ENCODE results near the gene ANKRD31. TPM values are rescaled to one million over a fixed set of nuclear protein-coding genes. Genes with fewer than 3 reads are reported as not detected.
A peak's percentile ranks its signal among the peaks of the same experiment; 100 is the strongest.

ANKRD31 gene
- total RNA-seq, 1 experiment from 2014 or later, result 0.11 TPM

DNA sequence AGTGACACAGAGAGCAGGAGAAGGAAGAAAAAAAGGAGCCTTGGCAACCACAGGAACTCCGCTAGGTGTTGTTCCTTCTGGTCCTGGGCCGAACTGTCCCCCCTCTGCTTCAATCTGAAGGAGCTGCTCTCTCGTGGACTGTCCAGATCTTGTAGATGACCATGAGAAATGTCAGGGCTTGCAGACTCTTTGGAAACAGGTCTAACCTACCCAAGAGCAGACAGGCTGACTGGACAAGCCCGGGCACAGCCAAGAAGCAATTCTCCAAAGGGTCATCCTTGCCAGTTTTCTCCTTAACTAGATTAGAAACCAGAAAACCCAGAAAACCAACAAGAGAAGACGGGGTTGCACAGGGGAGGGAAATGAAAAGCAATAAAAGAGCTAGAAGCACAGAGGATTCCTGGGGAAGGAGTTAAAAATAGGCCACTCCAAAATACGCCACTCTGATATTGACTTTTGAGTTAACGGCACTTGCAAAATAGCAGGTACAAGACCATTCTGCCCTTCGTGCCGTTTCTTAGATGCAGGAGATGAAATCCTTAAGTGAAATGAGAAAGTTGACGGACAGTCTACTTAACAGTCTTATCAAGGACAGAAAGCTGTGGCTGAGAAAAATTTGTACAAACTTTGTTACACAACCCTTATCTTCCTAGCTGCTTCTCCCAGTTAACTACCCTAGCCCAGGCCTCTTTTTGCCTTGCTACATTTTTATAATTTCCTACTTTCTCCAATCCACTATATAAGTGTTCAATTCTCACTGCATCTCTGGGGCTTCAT is 190.1 kb downstream of the ANKRD31 start:
- Histone ChIP-seq H3K4ac (ENCODE audit: low read depth, low read length) (no peak overlapping the region), H3K23ac (ENCODE audit: insufficient read length, low read depth, low read length) (no peak overlapping the region), H3K56ac (ENCODE audit: insufficient read length, low read depth, low read length) (no peak overlapping the region), H2BK15ac (ENCODE audit: low read depth, low read length) (no peak overlapping the region), H3K27me3 (ENCODE audit: insufficient read depth, low read length) (no peaks in the 10 kb centered on the region), H2BK12ac (ENCODE audit: insufficient read length, low read depth, low read length) (no peak overlapping the region), H3K9me3 (ENCODE audit: control insufficient read depth, low read depth, low read length) (no peaks in the 10 kb centered on the region), H2BK5ac (ENCODE audit: insufficient read length, low read length) (no peak overlapping the region), H3K4me2 (ENCODE audit: insufficient read depth, insufficient read length, low read length) (no peak overlapping the region), H3K79me1 (ENCODE audit: insufficient read depth, low read depth, low read length, poor library complexity, severe bottlenecking) (no peaks in the 10 kb centered on the region), H4K20me1 (ENCODE audit: control insufficient read depth, insufficient read depth, insufficient read length) (no peaks in the 10 kb centered on the region), H2BK20ac (ENCODE audit: low read depth, low read length, poor library complexity, severe bottlenecking) (no peak overlapping the region), H3T11ph (ENCODE audit: low read length) (no peak overlapping the region), H3K14ac (ENCODE audit: insufficient read depth, low read length) (no peak overlapping the region), H3K18ac (ENCODE audit: insufficient read length, low read depth, low read length) (no peak overlapping the region), H4K8ac (replicated peaks; ENCODE audit: insufficient read length, low read depth, low read length) (no peak overlapping the region), H3K23me2 (ENCODE audit: insufficient read length, low read depth, low read length, poor library complexity, severe bottlenecking) (no peaks in the 10 kb centered on the region), H2AK5ac (ENCODE audit: insufficient read length, low read length) (no peak overlapping the region), H3K79me2 (ENCODE audit: insufficient read depth, low read length) (peaks cover 35% of the 10 kb centered on the region), H2AFZ (ENCODE audit: low read length) (no peak overlapping the region), H4K91ac (ENCODE audit: insufficient read length, low read depth, low read length) (no peak overlapping the region), H3K27ac (ENCODE audit: insufficient read length, low read depth, low read length) (no peak overlapping the region), H4K5ac (ENCODE audit: insufficient read length, low read depth, low read length) (no peak overlapping the region), H2BK120ac (ENCODE audit: low read depth, low read length, poor library complexity, severe bottlenecking) (no peak overlapping the region), H3K9ac (ENCODE audit: extremely low read depth, insufficient read length, low read length) (no peak overlapping the region), H3K4me1 (ENCODE audit: insufficient read depth, low read length) (peaks cover 16% of the 10 kb centered on the region)
- Mint-ChIP-seq H3K9me3 (no peaks in the 10 kb centered on the region; a peak in 2 of 5 replicates), H3K27ac (peak overlapping the region in 1 of 3 experiments; percentile 41; a peak in 1 of 7 replicates), H3K36me3 (ENCODE audit: insufficient read depth in 1 of 3, low read depth in 3 of 3) (no peaks in the 10 kb centered on the region), H3K4me3 (no peak overlapping the region), H3K27me3 (ENCODE audit: low read depth) (peaks cover 13% of the 10 kb centered on the region), H3K4me1 (peaks cover 14 to 16% of the 10 kb centered on the region in 2 experiments)
- TF ChIP-seq, protein P1, sequence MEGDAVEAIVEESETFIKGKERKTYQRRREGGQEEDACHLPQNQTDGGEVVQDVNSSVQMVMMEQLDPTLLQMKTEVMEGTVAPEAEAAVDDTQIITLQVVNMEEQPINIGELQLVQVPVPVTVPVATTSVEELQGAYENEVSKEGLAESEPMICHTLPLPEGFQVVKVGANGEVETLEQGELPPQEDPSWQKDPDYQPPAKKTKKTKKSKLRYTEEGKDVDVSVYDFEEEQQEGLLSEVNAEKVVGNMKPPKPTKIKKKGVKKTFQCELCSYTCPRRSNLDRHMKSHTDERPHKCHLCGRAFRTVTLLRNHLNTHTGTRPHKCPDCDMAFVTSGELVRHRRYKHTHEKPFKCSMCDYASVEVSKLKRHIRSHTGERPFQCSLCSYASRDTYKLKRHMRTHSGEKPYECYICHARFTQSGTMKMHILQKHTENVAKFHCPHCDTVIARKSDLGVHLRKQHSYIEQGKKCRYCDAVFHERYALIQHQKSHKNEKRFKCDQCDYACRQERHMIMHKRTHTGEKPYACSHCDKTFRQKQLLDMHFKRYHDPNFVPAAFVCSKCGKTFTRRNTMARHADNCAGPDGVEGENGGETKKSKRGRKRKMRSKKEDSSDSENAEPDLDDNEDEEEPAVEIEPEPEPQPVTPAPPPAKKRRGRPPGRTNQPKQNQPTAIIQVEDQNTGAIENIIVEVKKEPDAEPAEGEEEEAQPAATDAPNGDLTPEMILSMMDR (conservative IDR thresholded peaks at IDR 0.05), result no peak
- no peak for DNase-seq
- WGBS (ENCODE audit: extremely low coverage, insufficient read length, low lambda C conversion rate), result no CpG with 5 or more reads among the region's 10 CpGs
